GM21515 (cell line): Measurements from ENCODE around the gene FBXW10.
"Not testable (repeated sequence)": the region's sequence is repeated elsewhere in the genome, so short reads cannot be mapped to it uniquely, and the experiment has no call there.

Experiments used
- ATAC-seq: cut with Tn5 transposase; IDR thresholded peaks from one replicate; pipeline ENCODE4 v1.9.1; 2021; ENCODE audit not compliant: unreplicated experiment

The FBXW10 gene

DNA sequence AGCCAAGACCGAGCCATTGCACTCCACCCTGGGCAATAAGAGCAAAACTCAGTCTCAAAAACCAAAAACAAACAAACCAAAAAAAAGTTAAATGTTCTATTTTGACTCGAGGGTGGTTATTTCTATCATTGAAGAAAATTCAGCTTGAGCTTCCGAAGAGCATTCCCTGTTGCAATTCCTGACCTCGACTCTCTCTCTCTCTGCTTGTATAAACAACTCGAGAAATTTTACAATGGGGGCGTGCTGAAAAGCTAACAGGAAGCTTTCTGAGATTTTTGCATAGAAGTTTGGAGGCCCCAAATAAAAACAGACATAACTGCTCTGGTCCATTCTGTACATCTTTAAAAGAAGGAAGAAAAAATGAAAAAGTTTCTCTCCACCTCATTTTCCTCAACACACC is 3.6 kb downstream of the FBXW10 start:
- ATAC-seq, result not testable (repeated sequence)

DNA sequence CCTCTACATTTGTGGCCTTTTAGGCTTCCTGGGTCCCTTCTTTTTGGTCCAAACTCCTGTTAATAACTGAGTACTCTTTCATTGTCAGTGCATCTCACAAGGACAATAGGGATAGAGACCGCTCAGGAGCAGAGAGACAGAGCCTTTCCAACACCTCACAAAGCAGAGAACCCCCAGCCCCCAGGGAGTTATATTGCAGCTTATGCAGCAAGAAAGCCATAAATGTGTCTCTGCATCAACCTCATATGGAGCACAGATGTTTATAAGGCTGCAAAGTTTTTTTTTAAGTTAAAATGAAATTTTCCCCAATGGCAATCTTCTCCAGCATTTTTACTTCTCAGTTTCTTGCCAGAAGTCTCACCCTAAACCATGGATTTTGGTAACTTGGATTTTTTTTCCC is 6.4 kb downstream of the FBXW10 start:
- ATAC-seq, result not testable (repeated sequence)

GRCh38 chr17:18753829-18754409 is 10.1 kb downstream of the FBXW10 start:
- ATAC-seq, result not testable (repeated sequence)

GRCh38 chr17:18755969-18756368 is 12.1 kb downstream of the FBXW10 start:
- ATAC-seq, result not testable (repeated sequence)

GRCh38 chr17:18757368-18758044 is 13.7 kb downstream of the FBXW10 start:
- not testable (repeated sequence) for ATAC-seq

- not testable (repeated sequence) for ATAC-seq
Observed at GRCh38 chr17:18758344-18758743, 14.5 kb downstream of the FBXW10 start.

DNA sequence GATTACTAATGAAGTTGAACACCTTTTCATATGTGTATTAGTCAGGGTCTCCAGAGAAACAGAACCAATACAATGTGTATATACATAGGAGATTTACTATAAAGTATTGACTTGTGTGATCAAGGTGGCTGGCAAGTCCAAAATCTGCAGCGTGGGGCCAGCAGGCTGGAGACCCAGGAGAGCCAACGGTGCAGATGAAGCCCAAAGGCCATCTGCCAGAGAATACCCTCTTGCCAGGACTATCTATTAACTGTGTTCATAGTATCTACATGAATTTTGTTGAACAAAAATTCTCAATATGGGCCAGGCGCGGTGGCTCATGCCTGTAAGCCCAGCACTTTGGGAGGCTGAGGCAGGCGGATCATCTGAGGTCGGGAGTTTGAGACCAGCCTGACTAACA is 16.4 kb downstream of the FBXW10 start:
- not testable (repeated sequence) for ATAC-seq

GRCh38 chr17:18770572-18770971 is 26.7 kb downstream of the FBXW10 start:
- not testable (repeated sequence) for ATAC-seq

DNA sequence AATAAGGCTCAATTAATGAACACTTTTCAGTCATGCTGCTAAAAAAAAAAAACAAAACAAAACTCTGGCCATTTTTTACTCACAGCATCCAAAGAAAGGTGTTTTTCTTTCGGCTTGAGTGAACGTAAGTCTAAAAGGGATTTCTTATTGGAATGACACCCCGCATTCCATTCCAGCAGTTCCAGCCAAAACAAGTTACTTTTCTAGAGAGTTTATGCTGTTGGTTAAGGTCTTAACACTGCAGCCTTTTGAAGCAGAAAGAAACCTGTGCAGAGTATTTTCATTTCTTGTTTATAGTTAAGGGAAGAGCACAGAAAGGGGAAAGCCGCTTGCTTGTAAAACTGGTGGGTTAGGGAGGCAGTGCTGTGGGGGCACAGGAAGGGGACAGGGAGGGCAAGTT is 27.2 kb downstream of the FBXW10 start:
- ATAC-seq, result not testable (repeated sequence)

DNA sequence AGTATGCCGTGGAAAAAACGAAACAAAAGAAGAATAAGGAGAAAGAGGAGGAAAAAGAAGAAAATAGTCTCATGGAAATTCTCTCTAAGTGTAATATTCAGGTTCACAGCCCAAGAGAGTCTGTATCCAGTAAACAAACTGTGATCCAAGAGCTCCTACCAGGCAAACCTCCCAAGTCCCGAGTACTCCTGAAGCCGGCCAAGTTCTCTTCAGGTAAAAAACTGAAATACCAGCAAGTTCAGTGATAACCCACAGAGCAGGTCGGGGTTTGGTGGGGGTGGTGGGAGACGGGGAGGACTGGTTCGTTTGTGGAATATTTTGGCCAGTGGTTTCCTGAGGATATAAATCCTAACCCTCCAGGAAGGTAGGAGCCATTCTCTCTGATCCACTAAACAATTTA is 28.6 kb downstream of the FBXW10 start:
- ATAC-seq, result no peak

DNA sequence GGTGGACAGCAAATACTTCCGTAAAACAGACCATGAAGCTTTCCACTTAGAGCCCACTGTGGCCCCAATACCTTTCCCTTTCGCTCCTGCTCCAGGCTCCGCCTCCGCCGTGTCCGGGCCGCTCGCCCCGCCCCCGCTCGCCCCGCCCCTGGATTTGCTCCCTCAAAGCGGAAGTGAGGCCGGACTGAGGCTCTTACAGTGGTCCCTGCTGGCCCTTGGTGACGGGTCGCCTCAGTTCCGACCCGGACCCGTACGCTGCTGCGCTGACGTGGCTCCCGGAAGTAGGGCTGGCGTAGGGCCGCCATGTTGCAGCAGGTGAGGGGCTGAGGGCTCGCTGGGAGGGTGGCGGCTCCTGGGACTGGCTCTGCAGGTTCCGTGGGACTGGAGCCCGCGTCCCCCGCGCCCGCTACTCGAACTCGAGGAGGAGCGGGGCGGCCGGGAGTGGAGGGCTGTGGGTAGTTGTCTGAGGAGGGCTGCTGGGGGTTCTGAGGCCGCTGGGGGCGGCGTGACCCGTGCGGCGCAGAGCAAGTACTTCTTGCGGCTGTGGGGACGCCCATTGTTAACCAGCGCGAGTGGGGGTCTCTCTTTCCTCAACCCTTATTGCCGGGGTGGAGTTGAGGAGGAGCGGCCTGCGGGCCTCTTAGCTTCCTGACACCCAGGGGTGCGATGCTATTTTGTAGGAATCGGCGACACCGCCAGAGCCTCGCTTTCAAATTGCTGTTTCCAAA is 37.3 kb downstream of the FBXW10 start, which contains the start of gene TVP23B:
Gene TVP23B (plus strand): TSS at position 193 of the 728 bp plus-strand sequence. CDS start 111 bp downstream, at position 304.
- peak; percentile 96 for ATAC-seq

- ATAC-seq, result not testable (repeated sequence)
Observed at GRCh38 chr17:18781805-18782204, 38.0 kb downstream of the FBXW10 start.

DNA sequence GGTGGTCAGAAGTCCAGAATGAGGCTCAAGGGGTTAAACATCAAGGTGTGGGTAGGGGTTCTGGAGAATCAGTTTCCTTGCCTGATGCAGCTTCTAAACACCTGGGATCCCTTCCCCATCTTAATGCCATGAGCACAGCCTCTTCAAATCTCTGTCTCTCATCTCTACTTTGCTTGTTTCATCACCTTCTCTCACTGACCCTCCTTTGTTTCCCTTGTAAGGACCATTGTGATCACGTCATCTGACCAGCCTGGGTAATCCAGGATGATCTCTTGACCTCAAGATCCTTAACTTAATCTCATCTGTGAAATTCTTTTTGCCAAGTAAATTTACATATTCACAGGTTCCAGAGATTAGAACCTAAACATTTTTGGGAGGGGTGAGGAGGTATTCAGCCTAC is 42.1 kb downstream of the FBXW10 start:
- ATAC-seq, result not testable (repeated sequence)

- not testable (repeated sequence) for ATAC-seq
Observed at GRCh38 chr17:18786890-18787289, 43.0 kb downstream of the FBXW10 start.

- ATAC-seq, result not testable (repeated sequence)
Observed at GRCh38 chr17:18791402-18791801, 47.5 kb downstream of the FBXW10 start.

GRCh38 chr17:18794841-18795240 is 51.0 kb downstream of the FBXW10 start:
- ATAC-seq, result not testable (repeated sequence)

DNA sequence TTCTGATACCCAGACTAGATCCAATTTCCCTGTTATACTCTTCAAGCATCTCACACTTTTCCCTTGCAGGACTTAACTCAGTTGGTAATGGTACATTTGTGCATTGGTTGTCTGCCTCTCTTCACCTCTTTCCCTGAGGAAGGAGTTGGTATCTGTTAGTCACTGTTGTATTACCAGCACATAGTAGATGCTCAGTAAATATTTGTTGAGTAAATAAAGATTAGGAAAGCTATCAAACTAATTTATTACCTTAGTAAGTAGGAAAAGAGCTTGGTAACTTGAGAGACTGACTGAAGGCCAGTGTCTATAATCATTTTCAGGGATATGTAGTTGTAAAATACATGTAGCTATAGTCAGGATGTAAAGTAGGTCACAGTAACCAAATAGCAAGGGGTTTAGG is 53.0 kb downstream of the FBXW10 start:
- ATAC-seq, result not testable (repeated sequence)

GRCh38 chr17:18803458-18804245 is 59.8 kb downstream of the FBXW10 start:
- not testable (repeated sequence) for ATAC-seq

GRCh38 chr17:18815924-18816323 is 72.1 kb downstream of the FBXW10 start:
- not testable (repeated sequence) for ATAC-seq

- ATAC-seq, result not testable (repeated sequence)
Observed at GRCh38 chr17:18816489-18817371, 72.9 kb downstream of the FBXW10 start.
